ENCODE measurements around the gene MRGPRD. TPM values are rescaled to one million over a fixed set of nuclear protein-coding genes. Genes with fewer than 3 reads are reported as not detected.

The MRGPRD gene
- total RNA-seq, 1 donor from 2014 or later = not detected

DNA sequence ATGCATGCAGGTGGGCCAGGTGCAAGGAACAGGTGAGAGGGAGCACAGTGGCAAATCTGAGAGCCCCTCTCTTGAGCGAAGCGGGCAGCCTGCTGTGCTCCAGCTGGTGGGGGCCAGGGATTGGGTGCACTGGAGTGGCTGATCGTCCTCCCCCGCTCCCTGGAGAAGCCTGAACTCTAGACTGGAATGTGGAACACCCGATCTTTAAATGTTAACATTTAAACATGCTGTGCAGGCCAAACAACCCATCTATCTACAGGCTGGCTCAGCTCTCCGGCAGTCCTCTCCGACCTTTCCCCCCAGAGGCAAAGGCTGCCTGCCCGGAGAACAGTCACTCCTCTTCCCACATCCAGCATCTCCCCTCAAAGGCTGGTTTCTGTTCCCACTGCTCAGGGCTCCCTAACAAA is 27.2 kb upstream of the MRGPRD start:
- H3K9ac ChIP-seq (ENCODE audit: low read length) = peak overlapping the region; percentile 51
- H3K4me2 ChIP-seq (ENCODE audit: low read length) = peak overlapping the region; percentile 42
- FAIRE-seq (no peak), DNase-seq (ENCODE audit: low read depth) (no peak)
- no peak overlapping the region for H3K4me3 ChIP-seq (ENCODE audit: insufficient read depth, low read depth, low read length)
- no peaks in the 10 kb centered on the region for H3K27me3 ChIP-seq (ENCODE audit: insufficient read depth, low read length)
- peaks cover 43% of the 10 kb centered on the region for H3K4me1 ChIP-seq (ENCODE audit: insufficient read depth, low read length)
- no peaks in the 10 kb centered on the region for H4K20me1 ChIP-seq (ENCODE audit: insufficient read depth, low read length)
- no peaks in the 10 kb centered on the region for H3K79me2 ChIP-seq (ENCODE audit: insufficient read depth, low read length)
- H3K4me1 Mint-ChIP-seq (ENCODE audit: low read depth, unreplicated experiment) = peaks cover 22% of the 10 kb centered on the region
- H3K4me3 Mint-ChIP-seq (ENCODE audit: unreplicated experiment) = no peak overlapping the region
- H2AFZ ChIP-seq (ENCODE audit: low read depth, low read length) = no peak overlapping the region
- peaks cover 2% of the 10 kb centered on the region for H3K9me3 Mint-ChIP-seq (ENCODE audit: unreplicated experiment)
- H3K27ac ChIP-seq (ENCODE audit: low read depth, low read length) = peak overlapping the region; percentile 76
- H3K36me3 Mint-ChIP-seq (ENCODE audit: low read depth, unreplicated experiment) = no peaks in the 10 kb centered on the region
- TF ChIP-seq, protein P1, sequence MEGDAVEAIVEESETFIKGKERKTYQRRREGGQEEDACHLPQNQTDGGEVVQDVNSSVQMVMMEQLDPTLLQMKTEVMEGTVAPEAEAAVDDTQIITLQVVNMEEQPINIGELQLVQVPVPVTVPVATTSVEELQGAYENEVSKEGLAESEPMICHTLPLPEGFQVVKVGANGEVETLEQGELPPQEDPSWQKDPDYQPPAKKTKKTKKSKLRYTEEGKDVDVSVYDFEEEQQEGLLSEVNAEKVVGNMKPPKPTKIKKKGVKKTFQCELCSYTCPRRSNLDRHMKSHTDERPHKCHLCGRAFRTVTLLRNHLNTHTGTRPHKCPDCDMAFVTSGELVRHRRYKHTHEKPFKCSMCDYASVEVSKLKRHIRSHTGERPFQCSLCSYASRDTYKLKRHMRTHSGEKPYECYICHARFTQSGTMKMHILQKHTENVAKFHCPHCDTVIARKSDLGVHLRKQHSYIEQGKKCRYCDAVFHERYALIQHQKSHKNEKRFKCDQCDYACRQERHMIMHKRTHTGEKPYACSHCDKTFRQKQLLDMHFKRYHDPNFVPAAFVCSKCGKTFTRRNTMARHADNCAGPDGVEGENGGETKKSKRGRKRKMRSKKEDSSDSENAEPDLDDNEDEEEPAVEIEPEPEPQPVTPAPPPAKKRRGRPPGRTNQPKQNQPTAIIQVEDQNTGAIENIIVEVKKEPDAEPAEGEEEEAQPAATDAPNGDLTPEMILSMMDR (IDR thresholded peaks at IDR 0.05; ENCODE audit: insufficient read depth, low read depth, low read length) = no peak
- TF ChIP-seq EZH2 (IDR thresholded peaks at IDR 0.05; ENCODE audit: insufficient read depth, low read length) = no peak
- peak overlapping the region; percentile 84 for H3K27ac Mint-ChIP-seq (ENCODE audit: unreplicated experiment)
- no peaks in the 10 kb centered on the region for H3K36me3 ChIP-seq (ENCODE audit: insufficient read depth, low read length)
- no peaks in the 10 kb centered on the region for H3K9me3 ChIP-seq (ENCODE audit: insufficient read depth, low read depth, low read length)
- H3K27me3 Mint-ChIP-seq (ENCODE audit: low read depth, unreplicated experiment) = peaks cover 6% of the 10 kb centered on the region

DNA sequence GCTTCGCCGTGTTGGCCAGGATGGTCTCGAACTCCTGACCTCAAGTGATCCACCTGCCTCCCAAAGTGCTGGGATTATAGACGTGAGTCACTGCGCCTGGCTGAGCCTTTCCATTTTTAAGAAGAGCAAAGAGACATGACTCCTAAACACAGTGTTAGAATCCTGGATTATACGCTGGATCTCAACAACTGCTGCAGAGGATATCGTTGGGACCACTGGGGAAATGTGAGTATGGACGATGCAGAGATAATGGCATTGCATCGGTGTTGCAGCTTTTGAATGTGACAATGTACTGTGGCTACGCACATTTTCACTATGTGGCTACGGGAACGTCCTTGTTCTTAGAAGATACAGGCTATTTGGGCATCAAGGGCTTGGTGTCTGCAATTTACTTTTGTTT is 26.0 kb upstream of the MRGPRD start:
- DNase-seq (ENCODE audit: low read depth) = no peak
- no peak overlapping the region for H3K4me3 ChIP-seq (ENCODE audit: insufficient read depth, low read depth, low read length)
- no peaks in the 10 kb centered on the region for H4K20me1 ChIP-seq (ENCODE audit: insufficient read depth, low read length)
- no peak overlapping the region for H3K9ac ChIP-seq (ENCODE audit: low read length)
- TF ChIP-seq, protein P1 (IDR thresholded peaks at IDR 0.05; ENCODE audit: insufficient read depth, low read depth, low read length) = no peak
- TF ChIP-seq EZH2 (IDR thresholded peaks at IDR 0.05; ENCODE audit: insufficient read depth, low read length) = no peak
- peaks cover 22% of the 10 kb centered on the region for H3K4me1 Mint-ChIP-seq (ENCODE audit: low read depth, unreplicated experiment)
- H3K27me3 Mint-ChIP-seq (ENCODE audit: low read depth, unreplicated experiment) = peaks cover 8% of the 10 kb centered on the region
- no peak for FAIRE-seq
- H3K9me3 ChIP-seq (ENCODE audit: insufficient read depth, low read depth, low read length) = no peaks in the 10 kb centered on the region
- H3K27me3 ChIP-seq (ENCODE audit: insufficient read depth, low read length) = no peaks in the 10 kb centered on the region
- no peak overlapping the region for H3K4me2 ChIP-seq (ENCODE audit: low read length)
- no peak overlapping the region for H2AFZ ChIP-seq (ENCODE audit: low read depth, low read length)
- H3K36me3 Mint-ChIP-seq (ENCODE audit: low read depth, unreplicated experiment) = no peaks in the 10 kb centered on the region
- H3K27ac ChIP-seq (ENCODE audit: low read depth, low read length) = no peak overlapping the region
- H3K79me2 ChIP-seq (ENCODE audit: insufficient read depth, low read length) = no peaks in the 10 kb centered on the region
- H3K36me3 ChIP-seq (ENCODE audit: insufficient read depth, low read length) = no peaks in the 10 kb centered on the region
- H3K4me1 ChIP-seq (ENCODE audit: insufficient read depth, low read length) = peaks cover 38% of the 10 kb centered on the region
- H3K4me3 Mint-ChIP-seq (ENCODE audit: unreplicated experiment) = no peak overlapping the region
- peaks cover 2% of the 10 kb centered on the region for H3K9me3 Mint-ChIP-seq (ENCODE audit: unreplicated experiment)
- no peak overlapping the region for H3K27ac Mint-ChIP-seq (ENCODE audit: unreplicated experiment)

DNA sequence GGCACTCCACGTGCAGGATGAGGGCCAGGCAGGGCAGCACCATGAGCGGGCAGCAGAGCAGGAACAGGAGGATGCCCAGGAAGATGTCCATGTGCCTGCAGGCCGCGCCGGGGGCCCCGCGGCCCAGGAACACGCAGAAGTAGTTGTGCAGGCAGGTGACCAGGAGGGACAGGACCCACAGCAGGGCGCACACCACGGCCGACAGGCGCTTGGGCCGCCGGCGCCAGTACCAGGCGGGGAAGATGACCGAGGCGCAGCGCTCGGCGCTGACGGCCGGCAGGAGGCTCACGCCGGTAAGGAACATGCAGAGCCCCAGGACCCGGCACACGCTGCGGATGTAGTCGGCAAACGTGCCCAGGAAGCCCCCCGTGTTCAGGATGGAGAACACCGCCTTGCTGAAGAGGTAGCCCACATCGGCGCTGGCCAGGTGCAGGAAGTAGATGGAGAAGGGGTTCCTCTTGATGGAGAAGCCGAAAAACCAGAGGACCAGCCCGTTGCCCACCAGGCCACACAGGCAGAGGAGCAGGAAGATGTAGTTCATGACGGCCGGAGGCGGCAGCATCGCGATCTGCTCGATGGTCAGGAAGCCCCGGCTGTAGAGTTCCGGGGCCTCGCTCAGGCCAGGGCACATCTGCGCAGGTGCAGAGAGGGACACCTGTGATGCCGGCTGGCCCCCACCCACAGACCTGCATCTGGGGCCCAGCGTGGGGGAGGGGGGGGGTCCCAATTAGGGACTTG is 25.0 kb upstream of the MRGPRD start:
- no peak for TF ChIP-seq EZH2 (IDR thresholded peaks at IDR 0.05; ENCODE audit: insufficient read depth, low read length)
- TF ChIP-seq, protein P1 (IDR thresholded peaks at IDR 0.05; ENCODE audit: insufficient read depth, low read depth, low read length) = no peak
- no peak overlapping the region for H3K4me2 ChIP-seq (ENCODE audit: low read length)
- H2AFZ ChIP-seq (ENCODE audit: low read depth, low read length) = no peak overlapping the region
- no peak overlapping the region for H3K4me3 ChIP-seq (ENCODE audit: insufficient read depth, low read depth, low read length)
- Mint-ChIP-seq H3K4me1 (ENCODE audit: low read depth, unreplicated experiment) (peaks cover 19% of the 10 kb centered on the region), H3K27me3 (ENCODE audit: low read depth, unreplicated experiment) (peaks cover 10% of the 10 kb centered on the region), H3K9me3 (ENCODE audit: unreplicated experiment) (peaks cover 2% of the 10 kb centered on the region), H3K36me3 (ENCODE audit: low read depth, unreplicated experiment) (no peaks in the 10 kb centered on the region), H3K4me3 (ENCODE audit: unreplicated experiment) (no peak overlapping the region), H3K27ac (ENCODE audit: unreplicated experiment) (no peak overlapping the region)
- no peak overlapping the region for H3K9ac ChIP-seq (ENCODE audit: low read length)
- H4K20me1 ChIP-seq (ENCODE audit: insufficient read depth, low read length) = no peaks in the 10 kb centered on the region
- H3K4me1 ChIP-seq (ENCODE audit: insufficient read depth, low read length) = peaks cover 36% of the 10 kb centered on the region
- H3K79me2 ChIP-seq (ENCODE audit: insufficient read depth, low read length) = no peaks in the 10 kb centered on the region
- no peak overlapping the region for H3K27ac ChIP-seq (ENCODE audit: low read depth, low read length)
- no peaks in the 10 kb centered on the region for H3K36me3 ChIP-seq (ENCODE audit: insufficient read depth, low read length)
- no peak for DNase-seq (ENCODE audit: low read depth)
- H3K9me3 ChIP-seq (ENCODE audit: insufficient read depth, low read depth, low read length) = no peaks in the 10 kb centered on the region
- FAIRE-seq = no peak
- H3K27me3 ChIP-seq (ENCODE audit: insufficient read depth, low read length) = no peaks in the 10 kb centered on the region
